ENCODE results near the gene CENPS. TPM values are rescaled to one million over a fixed set of nuclear protein-coding genes. Genes with fewer than 3 reads are reported as not detected.

CENPS gene
- total RNA-seq, 1 experiment from 2014 or later: 16.3 TPM

DNA sequence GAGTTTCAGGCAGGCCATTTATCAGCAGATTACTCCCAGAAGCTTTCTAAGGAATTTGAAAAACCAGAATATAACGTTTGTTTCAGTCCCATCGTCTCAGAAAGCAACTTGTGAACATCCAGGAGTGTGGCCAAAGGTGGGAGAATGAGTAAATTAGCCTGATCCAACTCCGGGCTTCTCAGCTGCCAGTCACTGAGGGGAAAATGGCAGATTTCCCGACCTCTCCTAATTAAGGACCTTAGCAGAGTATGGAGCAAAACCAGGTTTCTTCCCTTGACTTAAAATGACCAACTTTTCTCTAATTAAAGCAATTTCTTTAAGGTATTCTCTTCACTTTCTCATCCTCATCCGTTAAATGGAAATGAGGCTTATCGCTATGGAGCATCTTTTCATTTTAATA, 20.6 kb downstream of the CENPS start:
- no peak for ATAC-seq
- Histone ChIP-seq H3K4me1 (ENCODE audit: insufficient read depth, low read length) (no peaks in the 10 kb centered on the region), H2AFZ (ENCODE audit: low read length) (no peak overlapping the region), H3K27ac (ENCODE audit: low read length) (no peak overlapping the region), H3K36me3 (ENCODE audit: low read depth, low read length) (no peaks in the 10 kb centered on the region), H4K20me1 (ENCODE audit: low read length) (no peaks in the 10 kb centered on the region), H3K79me2 (ENCODE audit: low read length) (no peaks in the 10 kb centered on the region), H3K9ac (ENCODE audit: low read length) (no peak overlapping the region), H3F3A (ENCODE audit: low read length, unreplicated experiment) (no peaks in the 10 kb centered on the region), H3K9me2 (replicated peaks; ENCODE audit: low read length) (no peaks in the 10 kb centered on the region), H3K9me3 (ENCODE audit: low read length) (no peaks in the 10 kb centered on the region), H3K4me3 (ENCODE audit: low read length) (no peak overlapping the region), H3K27me3 (ENCODE audit: low read length) (no peaks in the 10 kb centered on the region), H3K4me2 (ENCODE audit: low read length) (no peak overlapping the region)
- intact Hi-C loops (cut with micrococcal nuclease): no loop called here
- POLR2A ChIA-PET (ENCODE audit: unreplicated experiment): no interaction called here
- no peak for DNase-seq
- BruUV-seq (replicated peaks): no TSS peak
- CTCF ChIA-PET: no interaction called here
- TF ChIP-seq EZH2 (IDR thresholded peaks at IDR 0.05; ENCODE audit: low read length, unreplicated experiment) (no peak), EZH2phosphoT487 (IDR thresholded peaks at IDR 0.05; ENCODE audit: borderline replicate concordance, low read length) (no peak)
- TF ChIP-seq, protein P1, sequence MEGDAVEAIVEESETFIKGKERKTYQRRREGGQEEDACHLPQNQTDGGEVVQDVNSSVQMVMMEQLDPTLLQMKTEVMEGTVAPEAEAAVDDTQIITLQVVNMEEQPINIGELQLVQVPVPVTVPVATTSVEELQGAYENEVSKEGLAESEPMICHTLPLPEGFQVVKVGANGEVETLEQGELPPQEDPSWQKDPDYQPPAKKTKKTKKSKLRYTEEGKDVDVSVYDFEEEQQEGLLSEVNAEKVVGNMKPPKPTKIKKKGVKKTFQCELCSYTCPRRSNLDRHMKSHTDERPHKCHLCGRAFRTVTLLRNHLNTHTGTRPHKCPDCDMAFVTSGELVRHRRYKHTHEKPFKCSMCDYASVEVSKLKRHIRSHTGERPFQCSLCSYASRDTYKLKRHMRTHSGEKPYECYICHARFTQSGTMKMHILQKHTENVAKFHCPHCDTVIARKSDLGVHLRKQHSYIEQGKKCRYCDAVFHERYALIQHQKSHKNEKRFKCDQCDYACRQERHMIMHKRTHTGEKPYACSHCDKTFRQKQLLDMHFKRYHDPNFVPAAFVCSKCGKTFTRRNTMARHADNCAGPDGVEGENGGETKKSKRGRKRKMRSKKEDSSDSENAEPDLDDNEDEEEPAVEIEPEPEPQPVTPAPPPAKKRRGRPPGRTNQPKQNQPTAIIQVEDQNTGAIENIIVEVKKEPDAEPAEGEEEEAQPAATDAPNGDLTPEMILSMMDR (conservative IDR thresholded peaks at IDR 0.05; ENCODE audit: low read depth, low read length): no peak

DNA sequence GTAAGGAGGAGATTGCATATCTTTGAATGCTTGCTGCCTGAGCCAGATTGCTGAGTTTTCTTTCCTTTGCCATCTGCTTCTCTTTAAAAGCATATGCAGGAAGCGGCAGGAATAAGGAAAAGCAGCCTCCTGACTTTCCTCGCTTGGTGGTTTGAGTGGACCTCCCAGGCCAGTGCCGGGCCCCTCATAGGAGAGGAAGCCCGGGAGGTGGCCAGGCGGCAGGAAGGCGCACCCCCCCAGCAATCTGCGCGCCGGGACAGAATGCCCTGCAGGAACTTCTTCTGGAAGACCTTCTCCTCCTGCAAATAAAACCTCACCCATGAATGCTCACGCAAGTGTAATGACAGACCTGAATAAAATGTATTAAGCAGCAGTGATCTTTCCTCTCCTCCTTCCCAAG, 21.1 kb downstream of the CENPS start:
- Histone ChIP-seq H3K36me3 (ENCODE audit: low read depth, low read length) (no peaks in the 10 kb centered on the region), H3K9ac (ENCODE audit: low read length) (no peak overlapping the region), H3K79me2 (ENCODE audit: low read length) (no peaks in the 10 kb centered on the region), H3K4me2 (ENCODE audit: low read length) (no peak overlapping the region), H3K27ac (ENCODE audit: low read length) (no peak overlapping the region), H2AFZ (ENCODE audit: low read length) (no peak overlapping the region), H3K9me3 (ENCODE audit: low read length) (no peaks in the 10 kb centered on the region), H3F3A (ENCODE audit: low read length, unreplicated experiment) (no peaks in the 10 kb centered on the region), H3K4me3 (ENCODE audit: low read length) (no peak overlapping the region), H3K27me3 (ENCODE audit: low read length) (no peaks in the 10 kb centered on the region), H4K20me1 (ENCODE audit: low read length) (no peaks in the 10 kb centered on the region), H3K9me2 (replicated peaks; ENCODE audit: low read length) (no peaks in the 10 kb centered on the region), H3K4me1 (ENCODE audit: insufficient read depth, low read length) (no peaks in the 10 kb centered on the region)
- ChIA-PET CTCF (no interaction called here), POLR2A (ENCODE audit: unreplicated experiment) (no interaction called here)
- BruUV-seq (replicated peaks): no TSS peak
- DNase-seq: no peak
- intact Hi-C loops (cut with micrococcal nuclease): no loop called here
- TF ChIP-seq, protein P1 (conservative IDR thresholded peaks at IDR 0.05; ENCODE audit: low read depth, low read length): no peak
- TF ChIP-seq EZH2phosphoT487 (IDR thresholded peaks at IDR 0.05; ENCODE audit: borderline replicate concordance, low read length) (no peak), EZH2 (IDR thresholded peaks at IDR 0.05; ENCODE audit: low read length, unreplicated experiment) (no peak)
- ATAC-seq: peak; percentile 44

DNA sequence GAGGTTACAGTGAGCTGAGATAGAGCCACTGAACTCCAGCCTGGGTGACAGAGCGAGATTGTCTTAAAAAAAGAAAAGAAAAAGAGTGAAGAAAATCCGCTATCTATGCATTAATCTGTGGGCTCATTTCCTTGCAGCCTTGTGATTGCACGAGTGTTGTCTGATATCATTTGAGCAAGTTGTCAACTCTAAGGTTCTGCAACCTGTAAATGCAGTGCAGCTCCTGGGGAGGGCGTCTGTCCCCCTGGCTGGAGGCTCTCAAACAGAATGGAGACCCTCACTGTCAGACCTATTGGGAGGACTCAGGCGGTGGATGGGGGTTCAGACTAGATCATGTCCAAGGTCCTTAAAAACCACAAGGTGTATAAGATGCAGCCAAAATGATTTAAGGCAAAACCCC, 25.8 kb downstream of the CENPS start:
- Histone ChIP-seq H3K27me3 (ENCODE audit: low read length) (no peaks in the 10 kb centered on the region), H3F3A (ENCODE audit: low read length, unreplicated experiment) (no peaks in the 10 kb centered on the region), H3K36me3 (ENCODE audit: low read depth, low read length) (peaks cover 5% of the 10 kb centered on the region; the same call in 1 of the 2 replicates), H3K4me3 (ENCODE audit: low read length) (no peak overlapping the region), H4K20me1 (ENCODE audit: low read length) (no peaks in the 10 kb centered on the region), H3K9me2 (replicated peaks; ENCODE audit: low read length) (no peaks in the 10 kb centered on the region), H3K9ac (ENCODE audit: low read length) (no peak overlapping the region), H3K4me2 (ENCODE audit: low read length) (no peak overlapping the region), H3K4me1 (ENCODE audit: insufficient read depth, low read length) (peaks cover 12% of the 10 kb centered on the region), H3K27ac (ENCODE audit: low read length) (no peak overlapping the region), H3K79me2 (ENCODE audit: low read length) (no peaks in the 10 kb centered on the region), H2AFZ (ENCODE audit: low read length) (no peak overlapping the region), H3K9me3 (ENCODE audit: low read length) (no peaks in the 10 kb centered on the region)
- DNase-seq (no peak), ATAC-seq (no peak)
- POLR2A ChIA-PET (ENCODE audit: unreplicated experiment): no interaction called here
- TF ChIP-seq EZH2 (IDR thresholded peaks at IDR 0.05; ENCODE audit: low read length, unreplicated experiment) (no peak), EZH2phosphoT487 (IDR thresholded peaks at IDR 0.05; ENCODE audit: borderline replicate concordance, low read length) (no peak)
- TF ChIP-seq, protein P1 (conservative IDR thresholded peaks at IDR 0.05; ENCODE audit: low read depth, low read length): no peak
- intact Hi-C loops (cut with micrococcal nuclease): no loop called here
- CTCF ChIA-PET: no interaction called here
- no TSS peak for BruUV-seq (replicated peaks)

Measured in PC-3 (cell line).